GM19468 (cell line): ENCODE results near the gene UBA5.
"Not testable (repeated sequence)": the region's sequence is repeated elsewhere in the genome, so short reads cannot be mapped to it uniquely, and the experiment has no call there.

Source experiments
- ATAC-seq: cut with Tn5 transposase; IDR thresholded peaks from one replicate; pipeline ENCODE4 v1.9.1; 2021; ENCODE audit warnings: mild to moderate bottlenecking, moderate library complexity, moderate number of reproducible peaks; ENCODE audit not compliant: unreplicated experiment; ENCODE audit errors: extremely low read depth

UBA5 gene

DNA sequence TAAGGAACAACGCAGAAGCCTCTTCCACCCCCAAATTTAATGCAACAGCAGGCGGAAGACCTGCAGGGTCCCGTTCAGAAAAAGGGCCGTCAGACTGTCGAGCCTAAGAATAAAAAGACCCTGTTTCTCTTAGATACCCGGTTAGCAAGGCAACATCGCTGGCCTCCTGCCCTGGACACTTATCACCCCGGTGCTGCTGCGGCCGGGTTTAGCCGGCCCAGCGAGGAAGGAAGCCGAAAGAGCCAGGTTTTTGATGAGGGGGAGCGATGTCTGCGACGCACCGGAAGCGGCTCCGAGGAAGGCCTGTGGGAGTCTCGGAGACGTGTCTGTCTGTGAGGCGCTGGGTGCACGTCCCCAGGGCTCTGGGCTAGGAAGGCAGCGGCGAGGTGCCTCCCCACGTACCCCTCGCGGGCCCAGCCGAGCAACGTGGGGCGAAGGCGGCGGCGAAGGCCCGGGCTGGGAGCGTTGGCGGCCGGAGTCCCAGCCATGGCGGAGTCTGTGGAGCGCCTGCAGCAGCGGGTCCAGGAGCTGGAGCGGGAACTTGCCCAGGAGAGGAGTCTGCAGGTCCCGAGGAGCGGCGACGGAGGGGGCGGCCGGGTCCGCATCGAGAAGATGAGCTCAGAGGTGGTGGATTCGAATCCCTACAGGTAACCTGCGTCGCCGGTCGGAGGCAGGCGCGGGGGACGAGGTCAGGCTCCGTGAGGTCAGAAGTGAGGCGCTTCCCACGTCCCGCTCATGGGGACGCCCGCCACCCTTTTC, at the start of gene UBA5:
Gene UBA5, plus strand, starts transcription at position 278 of the 759 bp plus-strand sequence. Its CDS starts 209 bp downstream, at position 487.
- ATAC-seq: peak; percentile 47

DNA sequence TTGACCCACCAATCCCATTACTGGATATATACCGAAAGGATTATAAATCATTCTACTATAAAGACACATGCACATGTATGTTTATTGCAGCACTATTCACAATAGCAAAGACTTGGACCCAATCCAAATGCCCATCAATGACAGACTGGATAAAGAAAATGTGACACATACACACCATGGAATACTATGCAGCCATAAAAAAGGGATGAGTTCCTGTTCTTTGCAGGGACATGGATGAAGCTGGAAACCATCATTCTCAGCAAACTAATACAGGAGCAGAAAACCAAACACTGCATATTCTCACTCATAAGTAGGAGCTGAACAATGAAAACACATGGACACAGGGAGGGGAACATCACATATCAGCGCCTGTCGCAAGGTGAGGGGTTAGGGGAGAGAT, 44.8 kb upstream of the UBA5 start:
- not testable (repeated sequence) for ATAC-seq

DNA sequence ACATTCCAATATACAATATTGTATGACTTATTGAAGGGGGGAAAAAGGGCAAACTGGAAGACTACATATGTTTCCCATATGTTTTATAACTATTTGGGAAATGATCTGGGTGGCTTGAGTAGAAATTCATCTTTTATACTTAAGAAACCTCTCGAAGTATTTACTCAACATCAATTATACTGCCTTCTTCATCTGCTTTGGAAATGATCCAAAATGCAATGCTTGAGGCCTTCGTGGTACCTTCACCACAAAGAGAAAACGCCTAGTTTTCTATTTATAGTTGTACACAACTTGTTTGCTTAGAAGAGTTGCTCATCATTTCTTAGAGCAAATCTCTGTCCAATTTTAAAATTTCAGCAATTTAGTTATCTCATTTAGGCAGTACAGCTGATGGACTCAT, 44.2 kb upstream of the UBA5 start:
- no peak for ATAC-seq

DNA sequence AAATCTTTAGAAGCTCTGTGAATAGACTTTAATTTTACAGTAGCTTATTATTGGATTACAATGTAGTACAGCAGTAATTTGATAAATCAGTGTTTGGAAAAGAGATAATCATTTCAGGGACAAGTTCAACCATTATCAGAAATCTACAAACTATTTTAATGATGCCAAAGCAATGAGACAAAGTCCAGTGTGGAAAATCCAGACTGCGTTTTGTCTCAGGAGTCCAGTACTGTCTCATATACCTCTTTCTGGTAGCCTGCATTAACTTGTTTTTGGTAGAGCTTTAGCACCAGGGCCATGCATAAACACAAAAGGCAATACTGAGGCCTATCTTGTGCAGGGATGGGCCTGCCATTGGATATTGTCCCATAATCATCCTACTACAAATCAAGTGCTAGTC, 43.3 kb upstream of the UBA5 start:
- no peak for ATAC-seq

DNA sequence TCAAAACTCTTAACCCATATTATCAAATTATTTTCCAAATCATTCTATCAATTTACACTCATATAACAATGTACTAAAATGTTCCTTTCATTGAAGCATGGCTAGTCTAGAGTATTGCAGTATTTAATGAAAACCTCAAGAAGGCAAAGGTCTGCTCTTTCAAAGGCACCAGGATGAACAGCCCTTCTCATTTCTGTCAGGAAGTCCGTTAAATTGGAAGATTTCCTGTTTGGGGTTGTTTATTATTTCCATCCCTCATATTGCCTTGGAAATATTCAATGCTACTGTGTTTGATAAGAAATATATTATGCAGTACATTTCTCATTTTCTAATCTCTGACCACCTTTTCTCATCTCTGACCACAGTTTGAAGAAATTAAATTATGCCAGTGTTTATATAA, 38.0 kb upstream of the UBA5 start:
- no peak for ATAC-seq

DNA sequence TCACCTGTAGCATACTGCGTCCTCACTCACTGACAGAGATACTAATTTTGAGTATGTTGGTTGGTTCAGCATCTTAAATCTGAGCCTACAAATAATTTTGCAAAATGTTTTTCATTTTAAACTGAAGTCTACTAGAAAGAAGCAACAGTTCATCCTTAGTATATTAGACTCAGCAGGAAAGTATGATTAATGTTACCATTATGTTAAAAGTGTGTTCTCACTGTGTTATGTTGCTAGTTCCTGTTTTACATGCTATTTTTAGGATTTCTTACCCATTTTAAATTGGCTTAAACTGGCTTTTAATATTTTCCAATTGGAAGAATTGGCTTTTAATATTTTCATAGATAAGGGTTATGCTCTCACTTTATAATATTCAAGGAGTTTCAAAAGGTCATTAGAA, 37.4 kb upstream of the UBA5 start:
- no peak for ATAC-seq

DNA sequence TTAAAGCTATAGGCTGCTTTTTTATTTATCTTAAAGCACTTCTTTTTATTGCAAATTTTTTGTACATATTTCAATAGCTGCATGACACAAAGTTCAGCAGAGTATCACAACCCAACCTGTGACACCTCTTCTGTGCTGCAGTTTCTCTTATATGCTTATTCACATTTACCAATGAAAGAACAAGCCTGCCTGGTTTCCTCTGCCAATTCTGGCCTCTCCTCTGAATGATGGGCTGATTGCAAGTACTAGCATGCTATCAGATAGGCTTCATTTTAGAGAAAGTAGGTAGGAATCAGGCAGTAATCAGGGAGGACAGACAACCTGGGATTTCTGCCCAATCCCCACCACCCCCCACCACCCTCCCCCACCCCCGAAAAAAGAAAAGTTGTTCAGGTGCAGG, 36.5 kb upstream of the UBA5 start:
- ATAC-seq: no peak

DNA sequence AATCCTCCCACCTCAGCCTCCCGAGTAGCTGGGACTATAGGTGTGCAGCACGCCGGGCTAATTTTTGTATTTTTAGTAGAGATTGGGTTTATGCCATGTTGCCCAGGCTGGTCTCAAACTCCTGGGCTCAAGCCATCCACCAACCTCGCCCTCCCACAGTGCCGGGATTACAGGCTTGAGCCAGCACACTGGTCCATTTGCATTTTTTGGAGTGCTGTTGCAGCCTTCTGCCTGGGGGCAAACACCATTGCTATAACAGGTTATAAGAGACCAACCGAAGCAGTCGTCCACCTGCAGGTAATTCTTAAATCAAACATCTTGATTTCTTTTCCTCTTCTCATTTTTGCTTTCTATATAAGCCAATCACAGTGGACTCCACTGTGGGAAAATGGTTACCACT, 35.3 kb upstream of the UBA5 start:
- ATAC-seq: no peak

DNA sequence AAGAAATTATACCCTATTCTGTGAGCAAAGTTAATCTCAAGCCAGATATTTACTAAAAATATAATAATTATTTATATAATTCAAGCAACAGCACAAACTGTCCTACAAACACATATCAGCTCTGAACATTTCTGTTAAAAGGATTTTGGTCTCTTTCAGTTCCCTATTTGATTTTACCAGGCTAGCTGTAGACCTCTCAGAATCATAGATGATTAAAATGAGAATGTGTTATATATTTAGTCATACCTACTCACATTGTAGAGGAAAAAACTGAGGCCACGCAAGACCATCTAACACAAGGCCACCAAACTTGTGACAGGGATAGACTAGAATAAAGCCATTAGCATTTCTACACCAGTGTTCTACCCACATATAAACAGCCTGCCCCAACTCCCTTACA, 34.5 kb upstream of the UBA5 start:
- ATAC-seq: peak; percentile 70

DNA sequence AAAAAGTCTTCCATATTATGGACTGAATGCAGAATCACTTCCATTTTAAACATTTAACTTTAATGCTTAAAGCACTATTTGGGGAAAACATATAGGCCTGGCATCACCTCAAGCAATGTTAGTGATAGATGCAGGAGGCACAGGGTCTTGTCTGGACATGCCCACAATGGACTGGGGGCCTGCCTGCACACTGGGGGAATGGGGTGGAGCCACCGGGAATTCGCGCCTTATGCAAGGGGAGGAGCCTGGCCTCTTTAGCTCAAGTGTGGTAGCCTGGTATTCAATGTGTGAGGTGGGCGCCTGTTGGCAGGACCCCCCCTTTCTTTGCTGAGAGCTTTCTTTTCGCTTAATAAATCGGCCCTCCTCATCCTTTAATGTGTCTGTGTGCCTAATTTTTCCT, 33.2 kb upstream of the UBA5 start:
- no peak for ATAC-seq

DNA sequence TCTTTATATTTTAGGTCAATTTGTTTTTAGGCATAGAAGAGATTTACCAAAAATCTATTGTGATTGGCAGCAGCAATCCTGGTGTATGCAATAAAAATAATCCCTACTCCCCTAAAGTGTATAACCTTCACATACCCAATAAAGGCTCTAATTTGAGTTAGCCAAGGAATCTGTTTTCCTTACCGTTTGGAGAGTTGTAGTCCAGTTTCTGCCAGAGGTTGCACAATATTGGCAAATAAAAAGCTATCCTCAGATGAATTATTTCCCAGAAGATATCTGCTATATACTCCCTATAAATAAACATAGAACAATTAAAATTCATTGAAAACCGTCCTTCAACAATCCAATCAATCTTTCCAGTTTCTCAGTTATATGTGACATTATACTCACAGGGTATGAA, 32.0 kb upstream of the UBA5 start:
- no peak for ATAC-seq

DNA sequence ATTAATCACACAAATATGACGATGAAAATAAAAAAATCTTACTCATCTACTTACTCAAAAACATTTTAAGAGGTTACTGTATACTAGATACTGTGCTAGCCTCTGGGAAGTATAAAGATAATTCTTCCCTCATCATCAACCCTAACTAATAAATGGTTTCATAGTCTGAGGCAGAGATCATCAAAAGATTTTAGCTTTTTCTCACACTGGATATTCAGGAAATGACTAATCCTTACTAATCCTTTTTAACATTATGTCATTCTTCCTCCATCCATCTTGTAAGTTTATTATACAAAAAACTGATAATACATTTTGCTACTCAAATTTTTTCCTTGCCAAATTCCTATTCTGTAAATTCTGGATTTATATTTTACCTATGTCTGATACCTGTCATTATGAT, 30.2 kb upstream of the UBA5 start:
- ATAC-seq: no peak

DNA sequence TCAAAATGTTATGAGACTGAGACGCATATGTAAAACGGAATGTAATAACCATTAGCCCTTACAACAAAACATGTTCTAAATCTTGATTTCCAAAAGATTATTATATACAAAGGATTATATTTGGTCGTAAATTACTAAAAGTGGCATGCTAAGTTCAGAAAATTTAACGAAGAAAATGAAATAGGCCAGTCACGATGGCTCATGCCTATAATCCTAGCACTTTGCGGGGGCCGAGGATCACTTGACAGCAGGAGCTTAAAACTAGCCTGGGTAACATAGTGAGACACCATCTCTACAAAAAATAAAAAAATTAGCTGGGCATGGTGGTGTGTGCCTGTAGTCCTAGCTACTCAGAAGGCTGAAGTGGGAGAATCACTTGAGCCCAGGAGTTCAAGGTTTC, 29.5 kb upstream of the UBA5 start:
- no peak for ATAC-seq

DNA sequence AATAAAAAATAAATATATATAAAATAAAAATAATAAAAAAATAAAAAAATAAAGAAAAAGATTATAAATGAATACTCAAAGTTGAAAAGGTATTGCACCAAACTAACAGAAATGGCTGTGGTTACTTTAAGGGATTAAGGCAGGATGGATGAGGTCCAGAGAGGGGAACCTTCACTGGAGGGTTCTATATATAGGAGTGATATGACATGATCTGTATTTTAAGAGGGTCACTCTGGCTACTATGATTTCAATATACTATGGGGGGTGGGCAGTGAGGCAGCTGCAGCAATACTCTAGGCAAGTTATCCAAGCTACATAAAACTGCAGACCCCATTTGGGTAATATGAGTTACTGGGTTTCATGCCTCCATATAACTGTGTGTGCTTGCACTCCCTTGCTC, 25.1 kb upstream of the UBA5 start:
- no peak for ATAC-seq

DNA sequence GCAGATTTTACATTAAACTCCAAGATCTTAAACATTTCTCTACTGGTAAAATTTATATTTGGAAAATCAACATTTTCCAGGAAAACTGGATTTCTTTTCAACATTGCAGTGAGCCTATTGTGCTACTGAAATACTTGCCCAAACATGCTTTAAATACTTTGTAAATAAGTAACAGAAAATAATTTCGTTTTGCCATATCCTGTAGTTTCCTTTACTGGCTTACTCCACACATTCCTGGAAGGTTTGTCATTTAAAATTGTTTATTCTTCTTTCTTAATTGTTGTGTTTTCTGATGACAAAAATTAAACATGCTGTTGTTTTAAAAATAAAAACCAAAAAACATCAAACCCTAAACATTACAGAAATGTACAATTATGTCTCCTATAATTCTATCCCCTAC, 22.5 kb upstream of the UBA5 start:
- no peak for ATAC-seq

DNA sequence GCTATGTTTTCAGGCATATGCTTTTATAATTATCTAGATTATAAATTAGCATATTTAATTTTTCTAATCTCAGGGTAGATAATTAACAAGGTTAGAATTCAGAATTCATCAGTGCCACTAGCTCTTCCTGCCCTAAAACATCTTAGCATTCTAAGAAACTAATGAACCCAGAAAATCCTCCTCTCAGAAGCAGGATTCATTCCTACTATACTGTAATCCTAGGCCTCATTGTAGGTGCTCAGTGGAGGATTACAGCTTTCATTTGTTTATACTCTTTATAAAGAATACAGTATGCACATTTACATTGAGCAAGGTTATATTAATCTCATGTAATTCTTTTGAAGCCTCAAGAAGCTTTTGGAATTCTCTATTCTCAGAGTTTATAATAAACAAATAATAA, 21.4 kb upstream of the UBA5 start:
- ATAC-seq: no peak

DNA sequence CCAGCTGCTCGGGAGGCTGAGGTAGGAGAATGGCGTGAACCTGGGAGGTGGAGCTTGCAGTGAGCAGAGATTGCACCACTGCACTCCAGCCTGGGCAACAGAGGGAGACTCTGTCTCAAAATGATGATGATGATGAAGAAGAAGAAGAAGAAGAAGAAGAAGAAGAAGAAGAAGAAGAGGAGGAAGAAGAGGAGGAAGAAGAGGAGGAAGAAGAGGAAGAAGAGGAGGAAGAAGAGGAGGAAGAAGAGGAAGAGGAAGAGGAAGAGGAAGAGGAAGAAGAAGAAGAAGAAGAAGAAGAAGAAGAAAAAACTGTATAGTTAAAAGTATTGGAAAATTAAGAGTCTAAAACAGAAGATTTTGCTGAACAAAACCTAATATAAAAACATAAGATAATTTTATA, 18.7 kb upstream of the UBA5 start:
- ATAC-seq: not testable (repeated sequence)

DNA sequence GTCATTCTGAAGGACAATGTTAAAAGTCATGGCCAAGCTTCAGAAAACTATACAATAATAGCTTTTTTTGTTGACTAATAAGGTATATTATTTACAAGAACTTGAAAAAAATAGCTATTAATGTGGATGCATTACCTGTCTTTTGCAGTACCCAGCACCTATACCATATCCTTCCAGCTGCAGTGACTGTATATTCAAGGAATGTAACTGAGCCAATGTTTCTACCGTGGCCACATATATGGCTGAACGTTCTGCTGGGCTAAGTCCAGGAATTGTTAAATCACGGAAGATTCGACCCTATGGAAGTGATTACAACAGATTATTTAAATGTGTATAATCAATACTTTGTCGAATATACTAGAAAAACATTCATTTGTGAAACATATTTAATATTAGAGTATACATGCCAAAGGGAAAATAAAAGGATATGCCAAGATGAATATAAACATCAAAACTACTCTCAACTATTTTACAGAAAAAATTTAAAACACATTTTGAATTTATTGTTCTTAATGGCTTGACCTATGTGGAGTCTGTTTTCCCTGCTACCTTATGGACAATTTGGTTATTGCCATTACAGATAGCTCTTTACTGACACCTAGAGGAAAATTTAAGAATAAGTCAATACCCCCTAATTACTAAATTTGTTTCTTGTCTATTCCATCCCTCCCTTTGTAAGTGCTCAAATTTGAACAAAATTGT, 18.1 kb upstream of the UBA5 start:
- no peak for ATAC-seq

DNA sequence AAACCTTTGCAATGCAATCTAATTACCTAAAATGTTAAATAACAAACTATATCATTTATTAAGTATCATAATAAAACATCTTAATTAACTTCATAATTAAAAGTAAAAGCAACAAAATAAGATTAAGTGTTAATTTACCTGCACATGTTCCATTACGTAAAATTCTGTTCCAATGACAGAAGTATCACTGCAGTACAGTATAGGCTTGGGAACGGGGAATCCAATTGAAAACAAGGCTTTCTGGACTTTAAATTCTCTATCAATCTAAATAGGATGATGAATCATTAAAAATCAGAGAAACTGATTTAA, 17.6 kb upstream of the UBA5 start:
- no peak for ATAC-seq

DNA sequence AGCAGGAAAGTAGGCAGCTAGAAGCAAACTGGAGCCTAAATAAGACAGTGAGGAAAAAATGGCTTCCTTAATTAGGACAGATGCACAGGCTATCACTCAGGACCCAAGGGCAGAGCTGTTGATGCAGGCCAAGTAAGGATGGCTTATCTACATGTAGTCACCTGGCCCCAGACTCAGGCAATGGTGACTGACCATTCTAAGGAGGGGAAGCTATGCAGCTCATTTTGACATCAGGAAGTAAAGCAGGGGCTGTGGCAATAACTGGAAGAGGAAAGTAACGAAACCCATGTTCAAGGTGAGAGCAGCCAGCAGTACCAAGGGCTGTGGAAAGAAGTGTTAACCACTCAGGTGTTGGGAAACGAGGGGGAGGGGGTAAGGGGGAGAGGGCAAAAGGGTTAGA, 16.8 kb upstream of the UBA5 start:
- ATAC-seq: no peak

DNA sequence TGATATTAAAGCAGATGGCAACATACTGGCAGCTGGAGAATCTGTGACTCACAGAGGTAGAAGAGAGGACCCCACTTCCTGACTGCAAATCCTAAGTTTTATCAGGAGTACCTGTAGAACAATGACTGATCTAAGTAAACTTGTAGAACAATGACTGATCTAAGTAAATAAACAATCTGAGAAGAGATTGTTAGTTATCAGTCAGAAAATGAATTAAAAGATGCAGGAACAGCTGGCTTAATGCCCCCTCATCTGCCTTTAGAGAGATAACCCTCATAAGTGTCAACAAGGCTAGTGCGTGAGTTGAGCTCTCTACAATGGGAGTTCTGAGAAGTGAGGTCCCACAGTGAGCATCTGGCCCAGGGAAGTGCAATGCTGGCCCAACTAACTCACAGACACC, 15.1 kb upstream of the UBA5 start:
- no peak for ATAC-seq

DNA sequence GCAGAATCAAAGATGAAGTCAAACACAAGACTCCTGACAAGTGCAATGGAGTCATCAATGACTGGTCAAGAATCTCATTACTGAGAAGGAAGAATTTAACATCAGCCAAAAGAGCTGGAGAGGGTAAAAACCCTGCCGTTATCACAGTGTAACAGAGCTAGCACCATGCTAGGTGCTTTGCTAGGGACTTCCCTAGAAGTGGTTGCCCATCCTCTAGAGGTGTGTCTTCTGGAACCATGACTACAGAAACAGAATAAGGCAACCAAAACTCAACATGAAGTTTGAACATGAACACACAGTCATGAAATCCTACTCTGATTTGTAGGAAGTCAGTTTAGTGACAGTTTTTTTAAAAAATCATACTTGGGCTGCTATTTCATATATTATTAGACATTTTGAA, 10.0 kb upstream of the UBA5 start:
- no peak for ATAC-seq
